GM18520 (cell line): ENCODE measurements around the gene TARBP2.
"Not testable (repeated sequence)": the region's sequence is repeated elsewhere in the genome, so short reads cannot be mapped to it uniquely, and the experiment has no call there.

Experiments used
- ATAC-seq: cut with Tn5 transposase; IDR thresholded peaks from one replicate; pipeline ENCODE4 v1.9.1; 2021; ENCODE audit not compliant: unreplicated experiment

TARBP2 gene

DNA sequence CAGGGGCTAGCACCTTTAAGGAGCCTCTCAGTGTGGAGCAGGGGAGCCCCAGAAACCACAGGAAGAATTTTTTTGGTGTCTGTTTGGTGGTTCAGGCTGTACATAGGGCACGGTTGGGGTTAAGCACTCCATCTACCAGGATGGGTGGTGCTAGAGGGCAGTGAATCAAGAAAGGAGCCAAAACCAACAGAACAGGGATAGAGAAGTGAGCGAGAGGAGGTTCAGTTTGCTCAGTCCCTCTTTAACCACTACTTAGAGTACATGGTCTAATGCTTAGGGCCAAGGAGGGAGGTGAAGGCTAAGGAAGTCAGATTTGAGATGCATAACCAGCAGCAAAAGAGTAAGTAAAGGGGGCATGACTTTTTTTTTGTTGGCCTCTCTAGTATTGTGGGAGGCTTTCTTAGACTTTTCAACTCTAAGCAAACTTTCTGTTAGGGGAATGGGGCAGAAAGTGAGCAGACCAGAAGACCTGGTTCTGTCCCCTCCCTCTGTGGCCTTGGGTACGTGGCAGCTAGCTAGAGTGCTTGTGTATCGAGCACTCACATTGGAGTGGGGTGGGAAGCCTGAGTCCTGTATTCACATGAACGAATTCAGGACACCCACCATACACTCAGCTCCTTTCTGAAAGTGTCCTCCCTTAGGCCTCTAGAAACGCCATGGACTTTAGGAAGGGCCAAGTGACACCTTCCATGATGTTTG lies 12.8 kb downstream of the TARBP2 start:
- no peak for ATAC-seq

DNA sequence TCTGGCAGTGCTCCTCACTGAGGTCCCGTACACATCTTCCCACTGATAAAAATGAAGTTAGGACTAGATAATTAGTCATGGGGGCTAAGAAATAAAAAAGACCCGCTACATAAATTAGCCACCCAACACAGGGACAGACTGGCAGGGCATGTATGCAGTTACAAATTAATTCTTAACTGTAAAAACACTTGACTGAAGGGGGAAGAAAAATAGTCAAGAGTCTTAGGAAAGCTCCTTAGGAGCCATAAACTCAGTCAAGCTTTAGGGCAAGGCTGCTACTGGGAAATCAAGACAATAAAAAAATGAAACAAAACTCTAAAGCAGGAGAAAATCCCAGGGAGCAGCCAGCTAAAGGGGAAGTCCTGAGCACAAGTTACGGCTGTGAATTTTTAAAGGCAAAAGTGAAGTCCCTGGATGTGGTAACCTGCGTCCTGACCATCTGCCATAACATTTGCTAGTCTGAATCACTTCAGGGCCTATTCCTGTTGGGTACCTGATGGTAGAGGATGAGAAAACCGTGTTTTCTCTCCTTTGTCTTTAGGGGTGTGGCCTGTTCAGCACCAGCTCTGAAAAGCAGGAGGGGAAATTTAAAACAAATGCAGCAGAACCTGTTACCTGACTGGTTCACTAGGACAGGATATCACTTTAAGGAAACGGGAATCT lies 13.7 kb downstream of the TARBP2 start:
- ATAC-seq: no peak

DNA sequence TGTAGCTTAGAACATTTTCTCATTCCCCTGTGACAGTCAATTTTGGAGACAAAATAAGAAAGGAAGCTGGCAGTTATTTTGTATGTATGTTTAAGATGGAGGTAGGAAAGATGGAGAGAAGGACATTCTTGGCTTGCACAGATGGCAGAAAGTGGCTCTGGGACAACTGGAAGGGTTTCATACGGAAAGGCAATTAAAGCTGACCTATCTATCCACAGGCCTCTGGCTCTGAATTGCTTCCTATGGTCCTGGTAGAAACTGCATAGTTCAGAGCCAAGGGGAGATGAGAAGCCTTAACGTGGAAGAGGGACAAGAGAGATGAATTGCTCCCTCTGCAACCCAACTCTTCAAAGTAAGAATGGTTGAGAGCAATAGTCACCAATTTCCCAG lies 14.2 kb downstream of the TARBP2 start:
- ATAC-seq: no peak

DNA sequence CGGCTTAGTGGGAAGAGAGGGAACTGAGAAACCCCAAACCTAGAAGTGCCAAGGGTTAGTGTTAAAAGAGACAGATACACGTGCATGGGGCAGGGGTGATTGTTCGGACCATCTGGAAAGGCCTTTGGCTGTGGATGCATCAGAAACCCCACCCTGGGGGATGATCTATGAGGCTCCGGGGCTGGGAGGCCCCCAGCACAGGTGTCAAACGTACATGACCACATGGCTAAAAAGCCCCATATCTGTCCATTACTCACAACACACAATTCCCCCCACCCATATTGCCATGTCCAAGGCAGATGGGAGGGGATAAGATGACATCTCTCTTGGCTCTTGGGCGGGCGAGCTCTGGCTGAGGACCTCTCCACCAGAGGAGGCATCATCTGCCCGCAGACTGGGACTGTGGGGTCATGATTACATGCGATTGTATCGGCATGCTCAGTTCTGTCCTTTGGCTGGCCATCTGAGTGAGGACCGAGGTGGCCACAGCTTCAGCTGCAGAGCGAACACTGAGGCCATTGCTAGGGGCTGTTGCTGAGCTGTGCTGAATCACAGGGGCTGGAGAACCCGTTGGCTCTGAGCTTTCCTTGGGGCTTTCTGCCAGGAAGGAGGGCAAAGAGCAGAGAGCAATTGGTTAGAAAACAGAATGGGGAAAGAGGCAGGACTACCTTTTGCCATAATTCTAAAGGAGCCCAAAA lies 15.8 kb downstream of the TARBP2 start:
- ATAC-seq: no peak

DNA sequence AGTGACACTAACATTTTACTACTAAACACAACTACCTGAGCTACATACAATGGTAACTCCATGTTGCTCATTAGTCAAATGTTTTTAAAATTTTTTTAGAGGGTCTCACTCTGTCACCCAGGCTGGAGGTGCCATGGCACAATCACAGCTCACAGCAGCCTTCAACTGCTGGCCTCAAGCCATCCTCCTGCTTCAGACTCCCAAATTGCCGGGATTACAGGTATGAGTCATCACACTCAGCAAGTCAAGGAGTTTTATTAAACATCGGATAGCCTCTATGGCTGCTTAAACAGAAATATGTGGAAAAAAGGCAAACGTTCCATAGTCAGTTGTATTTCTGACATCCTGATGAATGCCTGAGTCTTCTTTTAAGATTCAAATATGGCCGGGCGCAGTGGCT lies 17.3 kb downstream of the TARBP2 start:
- ATAC-seq: no peak

DNA sequence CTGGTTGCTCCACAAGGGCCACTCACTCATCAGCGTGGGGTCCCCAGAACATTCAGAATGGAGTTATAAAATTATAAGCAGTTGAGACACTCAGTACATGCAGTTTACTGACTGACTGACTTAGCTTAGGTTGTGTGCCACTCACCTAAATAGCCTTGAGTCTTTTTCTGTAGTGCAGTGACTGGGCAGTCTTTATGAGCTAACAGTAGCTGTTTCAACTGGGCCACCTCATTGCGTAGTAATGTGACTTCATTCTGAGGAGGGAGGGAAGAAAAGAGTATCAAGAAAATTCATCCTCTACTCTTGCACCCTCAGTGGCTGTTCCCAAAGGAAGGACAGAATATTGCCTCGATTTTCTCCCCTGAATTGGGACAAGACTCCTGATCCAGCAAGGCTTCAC lies 22.0 kb downstream of the TARBP2 start:
- no peak for ATAC-seq

DNA sequence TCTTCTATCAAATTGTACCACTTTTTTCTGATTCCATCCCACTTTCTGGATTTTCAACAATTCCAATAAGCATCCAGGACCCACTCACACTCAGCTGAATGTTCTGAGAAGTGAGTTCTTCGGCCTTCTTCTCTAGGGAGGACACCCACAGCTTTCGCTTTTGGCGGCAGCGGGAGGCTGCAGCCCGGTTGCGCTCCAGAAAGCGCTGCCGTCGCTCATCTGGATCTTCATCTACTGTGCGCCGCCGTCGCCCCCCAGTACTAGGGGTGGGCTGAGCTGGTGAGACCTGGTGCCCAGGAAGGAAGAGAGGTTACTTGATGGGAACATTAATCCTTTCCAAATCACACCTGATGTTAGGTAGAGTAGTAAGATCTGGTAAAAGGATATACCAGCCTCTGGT lies 23.4 kb downstream of the TARBP2 start:
- no peak for ATAC-seq

DNA sequence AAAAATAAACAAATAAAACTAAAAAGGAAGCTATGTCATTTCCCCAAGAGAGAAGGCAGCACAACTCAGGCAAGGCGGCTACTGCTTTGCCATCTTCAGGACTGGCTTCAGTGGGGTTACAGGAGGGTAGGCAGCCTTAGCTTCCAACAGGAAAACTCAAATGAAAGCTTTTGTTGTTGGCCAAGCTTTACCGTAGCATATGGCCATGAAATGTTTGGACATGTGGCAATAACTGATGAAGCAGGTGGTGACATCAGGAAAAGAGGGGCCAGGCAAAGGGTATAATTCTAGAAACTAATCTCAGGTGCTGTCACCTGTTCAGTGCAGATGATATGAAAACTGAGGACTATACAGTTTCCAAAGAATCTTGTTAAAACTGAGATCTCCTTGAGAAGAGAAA lies 29.0 kb downstream of the TARBP2 start:
- ATAC-seq: no peak

DNA sequence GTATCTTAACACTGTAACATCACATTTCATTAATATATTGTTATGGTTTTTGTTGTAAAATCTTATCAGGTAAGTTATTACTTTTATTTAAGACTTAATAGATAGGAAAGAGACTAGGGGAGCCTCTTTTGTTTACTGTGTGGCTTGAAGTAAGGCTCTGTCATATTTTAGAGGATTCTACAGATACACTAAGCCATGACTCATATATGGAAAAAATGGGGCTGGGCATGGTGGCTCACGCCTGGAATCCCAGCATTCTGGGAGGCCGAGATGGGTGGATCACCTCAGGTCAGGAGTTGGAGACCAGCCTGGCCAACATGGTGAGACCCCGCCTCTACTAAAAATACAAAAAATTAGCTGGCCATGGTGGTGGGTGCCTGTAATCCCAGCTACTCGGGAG lies 29.8 kb downstream of the TARBP2 start:
- no peak for ATAC-seq

DNA sequence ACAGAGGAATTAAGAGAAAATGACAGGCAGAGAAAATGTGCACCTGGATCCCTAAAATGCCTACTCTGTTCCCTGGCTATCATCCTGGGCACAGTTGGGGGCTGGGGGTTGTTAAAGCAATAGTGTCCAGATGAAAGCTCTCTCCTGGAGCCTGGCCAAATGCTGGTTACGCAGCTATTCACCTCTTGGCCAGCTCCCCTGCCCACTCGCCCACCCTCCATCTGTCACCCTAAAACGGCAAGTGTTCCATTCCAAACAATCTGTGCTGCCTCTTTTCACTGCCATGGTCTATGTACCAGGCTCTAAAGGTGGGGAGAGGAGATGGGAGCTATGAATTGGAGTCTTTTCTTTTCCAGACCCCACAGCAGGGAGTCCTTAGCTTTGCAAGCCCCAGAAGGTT lies 30.9 kb downstream of the TARBP2 start:
- no peak for ATAC-seq

DNA sequence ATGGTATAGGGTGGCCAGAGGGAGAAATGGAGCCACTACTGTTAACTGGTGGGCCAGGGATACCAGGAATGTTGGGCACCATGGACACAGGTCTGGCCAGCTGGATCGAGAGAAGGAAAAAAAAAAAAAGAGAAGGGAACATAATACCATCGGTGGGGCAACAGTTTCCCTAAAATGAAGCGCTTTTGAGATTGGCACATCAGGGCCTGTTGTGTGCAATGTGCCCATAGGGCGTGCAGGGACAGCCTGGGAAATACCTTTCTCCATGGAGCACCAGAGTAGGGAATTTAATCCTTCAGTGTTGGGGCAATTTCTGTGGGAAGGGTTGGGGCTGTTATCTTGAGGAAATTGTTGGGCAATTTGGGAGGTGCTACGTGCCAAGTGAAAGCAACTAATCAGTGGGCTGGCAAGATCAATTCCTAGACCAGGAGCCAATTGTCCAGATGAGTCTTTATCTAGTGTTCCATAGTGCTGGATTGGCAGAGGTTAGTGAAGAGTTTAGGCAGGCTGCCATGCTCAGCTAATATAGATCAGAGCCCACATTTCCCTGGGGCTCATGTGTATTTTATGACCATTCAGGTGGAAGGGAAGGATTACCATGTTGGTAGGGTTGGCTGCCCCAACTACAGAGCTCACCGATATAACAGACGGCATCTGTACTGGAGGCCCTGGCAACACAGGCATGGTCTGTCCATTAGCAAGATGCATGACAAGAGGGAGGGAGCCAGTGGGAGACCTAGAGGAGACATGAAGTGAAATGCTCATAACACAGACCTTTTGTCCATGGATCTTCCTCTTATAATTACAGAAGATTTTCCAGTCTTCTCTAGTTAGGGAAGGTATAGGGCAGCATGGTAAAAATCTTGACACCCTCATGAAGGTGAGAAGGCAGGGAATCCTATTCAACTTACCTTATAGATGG lies 31.7 kb downstream of the TARBP2 start:
- ATAC-seq: no peak

DNA sequence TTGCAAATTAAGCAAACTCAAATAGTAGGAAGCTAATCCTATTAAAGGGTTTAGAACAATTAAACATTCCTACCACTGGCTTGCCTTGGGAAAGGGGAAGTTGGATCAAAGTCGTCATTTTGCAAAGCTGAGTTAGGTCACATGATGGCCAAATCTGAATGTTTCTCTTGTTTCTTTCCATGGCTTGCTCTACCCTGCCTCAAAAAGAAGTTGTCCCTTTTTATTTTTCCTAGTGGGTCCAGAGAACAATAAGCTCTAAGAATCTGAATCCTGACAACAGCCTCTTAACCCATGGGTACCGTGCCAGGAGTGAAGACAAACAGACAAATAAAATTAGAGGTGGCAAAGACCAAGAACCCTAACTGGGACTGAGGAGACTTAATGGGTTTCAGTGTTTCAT lies 32.4 kb downstream of the TARBP2 start:
- no peak for ATAC-seq

DNA sequence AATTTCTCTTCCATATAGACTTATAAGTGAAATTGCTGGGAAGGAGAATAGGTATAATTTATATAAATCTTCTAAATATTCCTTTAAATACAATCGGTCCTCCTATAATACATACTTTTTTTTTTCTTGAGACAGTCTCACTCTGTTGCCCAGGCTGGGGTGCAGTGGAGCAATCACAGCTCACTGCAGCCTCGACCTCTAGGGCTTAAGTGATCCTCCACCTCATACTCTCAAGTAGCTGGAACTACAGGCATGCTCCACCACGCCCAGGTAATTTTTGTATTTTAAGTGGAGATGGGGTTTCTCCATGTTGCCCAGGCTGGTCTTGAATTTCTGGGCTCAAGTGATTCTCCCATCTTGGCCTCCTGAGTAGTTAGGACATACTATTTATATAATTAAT lies 35.9 kb downstream of the TARBP2 start:
- no peak for ATAC-seq

DNA sequence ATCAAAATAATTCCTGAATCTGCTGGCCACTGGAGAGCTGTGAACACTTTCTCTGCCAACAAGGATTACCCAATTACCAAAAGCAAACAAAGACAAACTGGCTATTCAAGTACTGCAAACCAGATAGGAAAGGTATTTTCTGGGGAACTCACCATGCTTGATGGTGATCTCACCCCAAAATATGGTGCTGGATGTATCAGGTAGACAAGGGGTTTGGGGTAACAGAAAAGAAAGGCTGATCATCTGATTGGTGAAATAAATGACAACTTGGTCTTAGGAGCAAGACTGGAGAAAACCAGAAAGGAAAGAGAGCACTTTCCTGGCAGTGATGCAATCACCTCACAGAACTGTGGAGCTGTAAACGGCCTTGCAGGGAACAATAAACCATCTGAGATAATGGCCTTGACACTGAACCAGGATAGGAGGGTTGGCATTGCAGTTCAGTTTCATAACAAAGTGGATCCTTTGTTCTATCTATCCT lies 37.2 kb downstream of the TARBP2 start:
- no peak for ATAC-seq

DNA sequence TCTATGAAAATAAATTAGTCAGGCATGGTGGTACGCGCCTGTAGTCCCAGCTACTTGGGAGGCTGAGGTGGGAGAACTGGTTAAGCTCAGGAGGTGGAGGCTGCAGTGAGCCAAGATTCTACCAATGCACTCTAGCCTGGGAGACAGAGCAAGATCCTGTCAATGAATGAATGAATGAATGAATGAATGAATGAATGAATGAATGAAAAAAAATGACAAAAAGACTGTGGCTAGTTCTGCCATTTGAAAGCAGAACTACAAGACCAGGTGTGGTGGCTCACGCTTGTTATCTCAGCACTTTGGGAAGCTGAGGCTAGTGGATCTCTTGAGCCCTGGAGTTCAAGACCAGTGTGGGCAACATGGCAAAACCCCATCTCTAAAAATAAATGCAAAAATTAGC lies 38.4 kb downstream of the TARBP2 start:
- ATAC-seq: no peak

DNA sequence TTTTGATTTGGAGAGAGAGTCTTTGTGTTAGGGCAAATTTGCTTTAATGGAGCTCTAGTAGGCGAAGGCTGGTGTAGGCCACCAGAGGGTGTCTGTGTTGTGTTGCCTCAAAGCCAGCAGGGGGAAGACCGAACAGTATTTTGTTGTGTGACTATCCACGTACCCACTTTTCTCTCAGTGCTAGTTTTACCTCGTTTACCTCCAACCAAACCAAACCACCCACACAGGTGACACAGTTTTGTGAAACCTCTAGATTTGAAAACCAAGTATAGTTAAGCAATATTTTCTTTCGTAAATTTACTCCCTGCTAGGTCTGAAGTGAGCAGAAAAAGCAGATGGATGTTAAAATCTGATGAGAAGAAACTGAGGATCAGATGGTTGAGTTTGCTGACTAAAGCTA lies 42.5 kb downstream of the TARBP2 start:
- ATAC-seq: no peak

DNA sequence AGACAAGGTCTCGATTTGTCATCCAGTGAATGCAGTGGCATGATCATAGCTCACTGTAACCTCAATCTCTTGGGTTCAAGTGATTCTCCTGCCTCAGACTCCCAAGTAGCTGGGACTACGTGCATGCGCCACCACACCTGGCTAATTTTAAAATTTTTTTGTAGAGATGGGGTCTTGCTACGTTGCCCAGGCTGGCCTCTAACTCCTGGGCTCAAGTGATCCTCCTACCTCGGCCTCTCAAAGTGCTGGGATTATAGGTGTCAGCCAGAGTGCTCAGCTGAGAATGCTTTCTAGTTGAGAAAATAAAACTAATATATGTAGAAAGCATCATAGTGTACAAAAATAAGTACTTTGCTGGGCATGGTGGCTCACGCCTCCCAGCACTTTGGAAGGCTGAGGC lies 47.3 kb downstream of the TARBP2 start:
- ATAC-seq: not testable (repeated sequence)

DNA sequence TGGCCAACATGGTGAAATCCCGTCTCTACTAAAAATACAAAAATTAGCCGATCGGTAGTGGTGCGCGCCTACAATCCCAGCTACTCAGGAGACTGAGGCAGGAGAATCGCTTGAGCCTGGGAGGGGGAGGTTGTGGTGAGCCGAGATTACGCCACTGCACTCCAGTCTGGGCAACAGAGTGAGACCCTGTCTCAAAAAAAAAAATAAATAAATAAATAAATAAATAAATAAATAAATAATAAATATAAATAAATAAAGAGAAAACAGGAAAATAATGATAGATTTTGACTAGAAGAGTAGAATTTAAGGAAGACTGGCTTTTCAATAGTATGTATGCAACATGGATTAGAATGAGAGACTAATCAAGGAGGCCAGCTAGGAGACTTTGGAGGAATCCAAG lies 49.0 kb downstream of the TARBP2 start:
- ATAC-seq: not testable (repeated sequence)

DNA sequence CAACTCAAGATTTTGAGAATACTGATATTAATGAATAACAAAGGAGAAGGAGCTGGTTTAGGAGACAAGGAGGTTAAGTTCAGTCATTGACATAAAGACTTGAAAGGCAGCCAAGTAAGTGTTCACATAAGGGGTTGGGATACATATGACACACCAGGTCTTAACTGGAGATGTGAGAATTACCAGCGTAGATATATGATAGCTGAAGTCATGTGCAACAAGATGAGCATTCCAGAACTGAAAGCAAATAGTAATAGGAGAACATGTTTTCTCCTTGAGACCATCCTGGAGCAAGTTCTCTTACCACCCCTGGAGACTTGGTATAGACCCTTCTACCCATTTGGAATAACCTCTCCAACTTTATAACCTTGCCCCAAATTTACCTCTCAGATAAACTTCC lies 49.5 kb downstream of the TARBP2 start:
- ATAC-seq: no peak

DNA sequence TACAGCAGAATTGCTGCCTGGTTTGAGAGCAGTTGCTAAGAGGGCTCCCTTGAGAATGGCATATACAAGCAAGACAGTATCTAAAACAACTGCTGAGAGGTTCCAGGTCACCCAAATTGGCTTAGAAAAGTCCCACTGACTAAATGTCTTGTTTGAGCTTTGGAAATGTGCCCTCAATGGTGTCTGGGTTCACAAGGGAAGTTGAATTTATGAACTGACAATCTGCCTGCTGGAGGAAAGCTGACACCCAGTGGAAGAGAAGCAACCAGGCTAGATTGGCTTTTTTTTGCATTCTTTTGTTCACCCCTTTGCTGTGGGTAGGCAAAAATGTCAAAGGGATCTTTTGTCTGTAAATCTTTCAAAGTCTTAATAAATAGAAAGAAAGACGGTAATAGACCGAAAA lies 50.8 kb downstream of the TARBP2 start:
- ATAC-seq: no peak
